K562 (cell line): ENCODE results near the gene ZNF22. TPM values are rescaled to one million over a fixed set of nuclear protein-coding genes. Genes with fewer than 3 reads are reported as not detected.

Experiments used
- ATF7 ChIP-seq: fragments of 450-650 bp; IDR thresholded peaks from 2 replicates; pipeline ENCODE4 v1.7.1; 2014; ENCODE audit warnings: mild to moderate bottlenecking, moderate library complexity
- BMI1 ChIP-seq: fragments of 150-350 bp; IDR thresholded peaks from 2 replicates; pipeline ENCODE4 v1.6.1; 2014; ENCODE audit warnings: low read length
- CHD4 ChIP-seq: fragments of 200-600 bp; sonication (generic); IDR thresholded peaks from 3 replicates; pipeline ENCODE4 v1.6.1; 2012; ENCODE audit warnings: low read depth, mild to moderate bottlenecking, mixed read lengths, low read length, inconsistent platforms; ENCODE audit not compliant: insufficient read depth, insufficient replicate concordance, poor library complexity, severe bottlenecking
- CTBP1 ChIP-seq: fragments of 450-650 bp; IDR thresholded peaks from 2 replicates; pipeline ENCODE4 v1.6.1; 2016; ENCODE audit warnings: borderline replicate concordance
- ETS2 ChIP-seq: IDR thresholded peaks from 2 replicates; pipeline ENCODE4 v1.6.1; 2016; ENCODE audit warnings: borderline replicate concordance, missing genetic modification characterization, mild to moderate bottlenecking, moderate library complexity, missing compliant biosample characterization; ENCODE audit not compliant: poor library complexity, severe bottlenecking
- FOXM1 ChIP-seq, 2 experiments: fragments of 450-650 bp in 1 of 2; sonication (generic) in 1 of 2; formaldehyde crosslinking in 1 of 2; IDR thresholded peaks; 2 replicates each; pipeline versions ENCODE4 v1.6.1 to v1.9.0; 2017 to 2022; ENCODE audit warnings: low read depth in 2 of 2, mild to moderate bottlenecking in 2 of 2, missing genetic modification reagents in 1 of 2, moderate library complexity in 1 of 2
- HMGN3 ChIP-seq: IDR thresholded peaks from 2 replicates; pipeline ENCODE4 v1.6.1; 2011; ENCODE audit warnings: borderline replicate concordance, low read depth, mild to moderate bottlenecking, mixed read lengths, low read length; ENCODE audit not compliant: insufficient read length; ENCODE audit errors: extremely low read depth
- NONO ChIP-seq, 2 experiments: fragments of 200-400 bp in 1 of 2; fragments of 450-650 bp in 1 of 2; formaldehyde crosslinking in 1 of 2; IDR thresholded peaks; 2 replicates each; pipeline ENCODE4 v1.6.1; 2017; ENCODE audit warnings: low read depth in 2 of 2, mild to moderate bottlenecking in 2 of 2, moderate library complexity in 2 of 2, low read length in 1 of 2
- PBX2 ChIP-seq, 2 experiments: IDR thresholded peaks in 1 of 2; conservative IDR thresholded peaks in 1 of 2; 2 replicates each; pipeline ENCODE4 v1.6.1; 2016; ENCODE audit warnings: low read depth in 2 of 2, mild to moderate bottlenecking in 1 of 2, missing compliant biosample characterization in 1 of 2, missing genetic modification characterization in 1 of 2, moderate library complexity in 1 of 2
- PCBP2 ChIP-seq: fragments of 200-400 bp; formaldehyde crosslinking; IDR thresholded peaks from 2 replicates; pipeline ENCODE4 v1.6.1; 2018; ENCODE audit warnings: low read length, low read depth, mild to moderate bottlenecking, moderate library complexity; ENCODE audit not compliant: poor library complexity, severe bottlenecking
- TAL1 ChIP-seq: fragments of 450-650 bp; IDR thresholded peaks from 2 replicates; pipeline ENCODE4 v1.6.1; 2016; ENCODE audit warnings: mild to moderate bottlenecking
- TARDBP ChIP-seq: fragments of 450-650 bp; IDR thresholded peaks from 2 replicates; pipeline ENCODE4 v1.6.1; 2016
- TCF7L2 ChIP-seq: fragments of 150-350 bp; IDR thresholded peaks from 2 replicates; pipeline ENCODE4 v1.6.1; 2016; ENCODE audit warnings: low read depth, mild to moderate bottlenecking, low read length, moderate library complexity
- WHSC1 ChIP-seq: IDR thresholded peaks from one replicate; pipeline ENCODE4 v1.6.1; 2012; ENCODE audit warnings: low read length, control low read depth, inconsistent platforms
- ZNF639 ChIP-seq, 2 experiments: fragments of 200-800 bp in 1 of 2; sonication (Bioruptor generic) in 1 of 2; sonication (generic) in 1 of 2; formaldehyde crosslinking in 1 of 2; IDR thresholded peaks in 1 of 2; conservative IDR thresholded peaks in 1 of 2; 2 replicates each; pipeline versions ENCODE4 v1.5.0 to v1.6.1; 2016 to 2020; ENCODE audit warnings: missing compliant biosample characterization in 1 of 2, missing genetic modification characterization in 1 of 2, missing genetic modification reagents in 1 of 2
- ZNF79 ChIP-seq: fragments of 250-450 bp; sonication (Bioruptor Pico); IDR thresholded peaks from 2 replicates; pipeline ENCODE4 v1.4.0; 2020; ENCODE audit warnings: low read depth, mild to moderate bottlenecking, moderate library complexity
- polyA plus RNA-seq, 8 experiments: library from polyadenylated mRNA; depleted of rRNA in 4 of 8; stranded (reverse) in 5 of 8; unstranded in 3 of 8; fragments of >200 nt; fragmentation: Nextera tagmentation in 2 of 8; fragmentation: Illumina TruSeq in 1 of 8; extraction: Ambion mirVana in 2 of 8; extraction: Trizol in 1 of 8; gene quantifications; 2 replicates each; pipeline versions ENCODE4 v1.2.1 to v1.2.3, GENCODE V29; 2011 to 2014; ENCODE audit warnings: inconsistent platforms in 1 of 8, missing spikeins in 1 of 8
- total RNA-seq, 7 experiments: library from RNA; depleted of rRNA in 6 of 7; stranded (reverse); fragments of >200 nt in 6 of 7; fragmentation: Illumina TruSeq in 2 of 7; extraction: Trizol in 2 of 7; gene quantifications; 2 replicates each; pipeline versions ENCODE4 v1.2.1 to v1.2.3, GENCODE V29; 2011 to 2021; ENCODE audit warnings: low replicate concordance in 1 of 7

The ZNF22 gene
- total and polyA plus RNA-seq, 9 of the 15 experiments (the other 6 are each of a cell fraction or from before 2014, with no cell fraction given): 36.2 to 98.7 (median 51.2) TPM

- TF ChIP-seq PCBP2 (no peak), TAL1 (no peak), FOXM1 (IDR thresholded peaks at IDR 0.05; ENCODE audit: low read depth) (no peak), FOXM1 (CRISPR knock-in tag; IDR thresholded peaks at IDR 0.05; ENCODE audit: low read depth) (no peak), ATF7 (peak; percentile 22; the same call in 1 of the 2 replicates), CHD4 (no peak), TARDBP (no peak), PBX2 (CRISPR knock-in tag; IDR thresholded peaks at IDR 0.05; ENCODE audit: low read depth) (no peak), PBX2 (tag; conservative IDR thresholded peaks at IDR 0.05; ENCODE audit: low read depth) (no peak), WHSC1 (no peak), NONO (IDR thresholded peaks at IDR 0.05; ENCODE audit: low read depth in 2 of 2, low read length in 1 of 2) (peak in 1 of 2 experiments; percentile 53; a peak in 1 of 4 replicates), HMGN3 (no peak), ZNF79 (CRISPR knock-in tag) (no peak), ETS2 (tag) (no peak), ZNF639 (CRISPR knock-in tag; conservative IDR thresholded peaks at IDR 0.05 in 1 of 2, IDR thresholded peaks at IDR 0.05 in 1 of 2) (no peak), BMI1 (no peak), TCF7L2 (no peak), CTBP1 (peak; percentile 23; the same call in 1 of the 2 replicates)
These were observed 25.9 kb upstream of the ZNF22 start (continued) for GRCh38 chr10:44974628-44975430.
